ENCODE results near the gene PRICKLE1.
A peak's percentile ranks its signal among the peaks of the same experiment; 100 is the strongest.

The PRICKLE1 gene

DNA sequence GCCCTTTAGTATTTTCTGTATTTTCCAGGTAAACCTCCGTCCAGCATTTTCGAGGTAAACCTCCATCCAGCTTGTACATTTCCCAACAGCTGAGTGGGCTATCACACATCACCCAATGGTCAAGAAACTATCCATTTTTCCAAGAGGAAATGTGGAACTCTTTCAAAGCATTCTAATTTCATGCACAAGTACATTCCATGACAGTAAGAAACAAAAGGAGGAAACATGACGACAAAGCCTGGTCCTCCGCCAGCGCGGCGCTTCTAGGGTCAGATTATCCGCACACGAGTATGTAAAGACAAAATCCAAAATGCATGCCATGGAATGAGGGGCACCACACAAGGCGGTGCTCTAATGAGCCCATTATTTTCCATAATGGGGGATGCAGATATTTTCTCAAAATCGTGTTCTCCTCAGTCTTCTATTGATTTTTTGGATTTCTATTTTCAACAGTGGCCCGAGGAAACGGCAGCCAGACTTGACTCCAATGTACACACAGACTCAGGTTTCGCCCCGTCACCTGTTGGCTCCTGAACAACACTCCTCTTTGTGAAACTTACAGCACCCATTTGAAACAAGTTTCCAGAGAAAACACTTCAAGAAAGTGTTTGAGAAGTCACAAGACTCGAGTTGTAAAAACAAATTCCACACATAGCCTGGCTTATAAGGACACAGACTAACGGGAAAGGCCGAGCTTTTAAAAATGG, 107.4 kb downstream of the PRICKLE1 start:
- H3K4me3 ChIP-seq (ENCODE audit: low read depth, low read length), result peak overlapping the region; percentile 77; the same call in 1 of the 2 replicates
- TF ChIP-seq, protein P1, sequence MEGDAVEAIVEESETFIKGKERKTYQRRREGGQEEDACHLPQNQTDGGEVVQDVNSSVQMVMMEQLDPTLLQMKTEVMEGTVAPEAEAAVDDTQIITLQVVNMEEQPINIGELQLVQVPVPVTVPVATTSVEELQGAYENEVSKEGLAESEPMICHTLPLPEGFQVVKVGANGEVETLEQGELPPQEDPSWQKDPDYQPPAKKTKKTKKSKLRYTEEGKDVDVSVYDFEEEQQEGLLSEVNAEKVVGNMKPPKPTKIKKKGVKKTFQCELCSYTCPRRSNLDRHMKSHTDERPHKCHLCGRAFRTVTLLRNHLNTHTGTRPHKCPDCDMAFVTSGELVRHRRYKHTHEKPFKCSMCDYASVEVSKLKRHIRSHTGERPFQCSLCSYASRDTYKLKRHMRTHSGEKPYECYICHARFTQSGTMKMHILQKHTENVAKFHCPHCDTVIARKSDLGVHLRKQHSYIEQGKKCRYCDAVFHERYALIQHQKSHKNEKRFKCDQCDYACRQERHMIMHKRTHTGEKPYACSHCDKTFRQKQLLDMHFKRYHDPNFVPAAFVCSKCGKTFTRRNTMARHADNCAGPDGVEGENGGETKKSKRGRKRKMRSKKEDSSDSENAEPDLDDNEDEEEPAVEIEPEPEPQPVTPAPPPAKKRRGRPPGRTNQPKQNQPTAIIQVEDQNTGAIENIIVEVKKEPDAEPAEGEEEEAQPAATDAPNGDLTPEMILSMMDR (IDR thresholded peaks at IDR 0.05; ENCODE audit: insufficient read depth, low read depth, low read length, missing control alignments), result no peak
- DNase-seq (ENCODE audit: low read depth), result no peak

DNA sequence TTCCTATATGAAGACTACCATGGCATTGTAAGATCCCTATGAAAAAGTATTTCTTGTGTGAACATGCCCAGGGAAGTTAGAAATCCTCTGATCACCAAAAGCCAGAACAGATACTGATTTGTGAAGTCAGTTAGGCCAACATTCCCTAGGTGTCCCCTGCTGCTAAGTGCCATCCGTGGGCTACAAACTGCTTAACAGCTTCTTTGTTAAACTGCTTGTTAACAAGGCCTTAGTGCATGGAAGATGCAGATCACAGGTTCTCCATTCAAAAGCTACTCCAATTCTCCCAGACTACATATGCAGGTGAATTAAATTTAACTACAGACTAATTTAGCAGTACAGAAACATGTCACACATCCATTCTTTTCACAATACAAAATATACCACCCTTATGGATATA, 108.2 kb downstream of the PRICKLE1 start:
- H3K4me3 ChIP-seq (ENCODE audit: low read depth, low read length), result no peak overlapping the region
- no peak for DNase-seq (ENCODE audit: low read depth)
- TF ChIP-seq, protein P1 (IDR thresholded peaks at IDR 0.05; ENCODE audit: insufficient read depth, low read depth, low read length, missing control alignments), result no peak

DNA sequence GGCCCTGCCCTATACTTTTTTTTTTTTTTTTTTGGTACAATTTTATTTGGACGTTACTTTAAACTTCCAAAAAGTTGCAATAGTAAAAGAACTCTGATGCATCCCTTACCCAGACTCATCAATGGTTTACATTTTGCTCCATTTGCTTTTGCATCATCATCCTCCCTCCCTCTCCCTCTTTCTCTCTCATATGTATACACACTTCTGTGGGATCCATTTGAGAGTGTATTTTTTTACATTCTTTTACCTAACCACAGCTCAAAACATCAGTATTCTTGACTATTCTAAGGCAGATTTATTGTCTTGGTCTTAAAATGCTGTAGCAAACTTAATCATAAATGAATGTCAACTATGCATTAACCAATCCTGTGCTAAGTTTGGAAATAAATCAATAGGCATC, 111.6 kb downstream of the PRICKLE1 start:
- no peak overlapping the region for H3K4me3 ChIP-seq (ENCODE audit: low read depth, low read length)
- no peak for DNase-seq (ENCODE audit: low read depth)
- TF ChIP-seq, protein P1 (IDR thresholded peaks at IDR 0.05; ENCODE audit: insufficient read depth, low read depth, low read length, missing control alignments), result no peak

DNA sequence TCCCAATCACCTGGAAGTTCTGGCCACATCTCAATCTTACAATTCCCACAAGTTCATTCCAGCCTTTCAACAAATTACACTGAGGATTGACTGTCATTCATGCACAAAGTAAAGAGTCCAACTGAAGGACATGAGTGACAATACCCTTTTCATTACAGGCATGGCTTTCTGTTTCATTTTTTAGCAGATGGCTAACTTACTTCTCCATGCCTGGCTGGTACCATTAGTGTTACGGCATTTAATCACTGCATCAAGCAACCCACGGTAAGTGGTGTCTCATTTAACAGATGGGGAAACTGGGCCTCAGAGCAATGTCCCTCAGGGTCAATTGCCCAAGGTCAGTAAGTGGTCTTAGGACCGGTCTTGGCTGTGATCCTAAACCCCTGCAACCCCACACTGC, 114.4 kb downstream of the PRICKLE1 start:
- DNase-seq (ENCODE audit: low read depth), result no peak
- H3K4me3 ChIP-seq (ENCODE audit: low read depth, low read length), result no peak overlapping the region

DNA sequence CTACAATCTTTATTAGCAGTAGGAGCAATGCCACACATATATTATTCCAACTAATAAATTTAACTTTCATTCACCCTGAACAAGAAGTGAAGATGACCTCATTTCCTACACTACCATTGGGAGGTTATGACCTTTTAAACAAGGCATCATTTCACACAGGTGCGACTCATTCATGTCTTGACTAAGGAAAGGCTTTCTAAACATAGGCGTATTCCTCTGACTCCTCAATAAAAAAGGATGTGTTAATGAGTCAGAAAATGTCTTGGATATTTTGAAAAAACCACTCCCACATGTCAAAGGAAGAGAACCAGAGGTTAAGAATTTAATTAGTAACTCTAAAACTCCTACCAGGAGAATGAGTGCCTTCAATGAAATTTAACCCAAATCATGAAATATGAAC, 115.2 kb downstream of the PRICKLE1 start:
- TF ChIP-seq, protein P1 (IDR thresholded peaks at IDR 0.05; ENCODE audit: insufficient read depth, low read depth, low read length, missing control alignments), result no peak
- DNase-seq (ENCODE audit: low read depth), result no peak
- no peak overlapping the region for H3K4me3 ChIP-seq (ENCODE audit: low read depth, low read length)

More for the DNA sequence above, 114.4 kb downstream of the PRICKLE1 start:
- TF ChIP-seq, protein P1 (IDR thresholded peaks at IDR 0.05; ENCODE audit: insufficient read depth, low read depth, low read length, missing control alignments), result no peak

DNA sequence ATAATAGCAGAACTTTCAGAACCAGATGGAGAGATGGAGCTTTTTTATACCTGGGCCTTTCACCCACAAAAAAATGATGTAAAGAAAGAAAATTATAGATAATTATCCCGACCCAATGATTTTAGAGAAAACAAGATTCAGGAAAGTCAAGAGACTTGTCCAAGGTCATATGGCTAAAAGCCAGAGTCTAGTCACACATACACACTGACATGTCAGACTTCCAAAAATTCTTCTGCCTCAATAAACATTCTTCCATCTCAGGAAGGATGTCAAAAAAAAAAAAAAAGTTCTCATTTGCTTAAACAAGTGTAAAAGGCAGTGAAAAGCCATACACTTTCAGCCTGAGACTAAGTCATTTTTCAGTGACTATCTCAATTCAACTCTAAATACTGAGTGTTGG, 116.0 kb downstream of the PRICKLE1 start:
- no peak overlapping the region for H3K4me3 ChIP-seq (ENCODE audit: low read depth, low read length)
- DNase-seq (ENCODE audit: low read depth), result no peak
- TF ChIP-seq, protein P1 (IDR thresholded peaks at IDR 0.05; ENCODE audit: insufficient read depth, low read depth, low read length, missing control alignments), result no peak

DNA sequence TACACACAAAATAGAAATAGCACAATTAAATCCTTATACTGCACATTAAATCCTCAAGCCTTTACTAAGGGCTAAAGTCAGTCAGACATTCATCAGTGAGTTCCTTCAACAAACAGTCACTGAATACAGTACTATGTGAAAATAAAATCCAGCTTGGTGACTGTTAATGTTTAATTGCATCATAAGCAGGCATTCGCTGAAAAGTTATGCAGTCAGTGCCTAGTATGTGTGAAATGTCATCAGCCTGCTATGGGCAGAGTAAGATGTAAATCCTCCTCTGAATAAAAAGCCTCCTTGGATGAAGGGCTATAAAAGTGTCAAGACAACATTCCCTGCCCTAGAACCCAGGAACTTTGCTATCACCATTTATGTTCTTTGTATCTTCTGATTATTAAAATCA, 116.4 kb downstream of the PRICKLE1 start:
- DNase-seq (ENCODE audit: low read depth), result no peak
- TF ChIP-seq, protein P1 (IDR thresholded peaks at IDR 0.05; ENCODE audit: insufficient read depth, low read depth, low read length, missing control alignments), result no peak

More for the DNA sequence above, 116.4 kb downstream of the PRICKLE1 start:
- no peak overlapping the region for H3K4me3 ChIP-seq (ENCODE audit: low read depth, low read length)

All from GM12865 (cell line).